Fibroblast of mammary gland (primary cell): Measurements from ENCODE around the gene FRMD4B.
A peak's percentile ranks its signal among the peaks of the same experiment; 100 is the strongest.
"Not testable (repeated sequence)": the region's sequence is repeated elsewhere in the genome, so short reads cannot be mapped to it uniquely, and the experiment has no call there.

ENCODE experiments used
- DNase-seq: peaks from one replicate; pipeline ENCODE4 v3.0.0-alpha.2; 2010; ENCODE audit warnings: low read depth
- H3K4me3 ChIP-seq: 2 replicates; pipeline ENCODE4 v1.5.1; 2011; ENCODE audit warnings: low read depth, mild to moderate bottlenecking, low read length, moderate library complexity; ENCODE audit not compliant: control insufficient read depth
- CTCF ChIP-seq: conservative IDR thresholded peaks from 2 replicates; pipeline ENCODE4 v1.5.1; 2011; ENCODE audit warnings: low read depth, low read length, inconsistent platforms; ENCODE audit not compliant: control insufficient read depth, insufficient read depth

The FRMD4B gene

GRCh38 chr3:69273896-69274295, 112.0 kb downstream of the FRMD4B start:
- no peak for TF ChIP-seq CTCF
- no peak overlapping the region for H3K4me3 ChIP-seq
- peak; percentile 37 for DNase-seq

- H3K4me3 ChIP-seq: no peak overlapping the region
- no peak for TF ChIP-seq CTCF
- DNase-seq: no peak
These were observed 113.3 kb downstream of the FRMD4B start for GRCh38 chr3:69272556-69272955.

GRCh38 chr3:69271098-69271497, 114.8 kb downstream of the FRMD4B start:
- no peak for TF ChIP-seq CTCF
- no peak overlapping the region for H3K4me3 ChIP-seq
- no peak for DNase-seq

GRCh38 chr3:69266585-69266984, 119.3 kb downstream of the FRMD4B start:
- DNase-seq: no peak
- no peak overlapping the region for H3K4me3 ChIP-seq
- no peak for TF ChIP-seq CTCF

GRCh38 chr3:69266071-69266470, 119.8 kb downstream of the FRMD4B start:
- not testable (repeated sequence) for DNase-seq, H3K4me3 ChIP-seq

- not testable (repeated sequence) for H3K4me3 ChIP-seq
- DNase-seq: peak; percentile 19
These were observed 125.0 kb downstream of the FRMD4B start for GRCh38 chr3:69260843-69261405.

GRCh38 chr3:69260216-69260787, 125.6 kb downstream of the FRMD4B start:
- no peak for DNase-seq
- no peak for TF ChIP-seq CTCF
- no peak overlapping the region for H3K4me3 ChIP-seq

GRCh38 chr3:69259125-69259524, 126.8 kb downstream of the FRMD4B start:
- no peak for DNase-seq
- TF ChIP-seq CTCF: no peak
- no peak overlapping the region for H3K4me3 ChIP-seq
